Activated CD8-positive, alpha-beta memory T cell treated with anti-CD3 and anti-CD28 coated beads for 24 hours (primary cell): Measurements from ENCODE around the gene NSUN2.

ENCODE experiments used
- DNase-seq: peaks from one replicate; pipeline ENCODE4 v3.0.0-alpha.2; 2020

The NSUN2 gene

GRCh38 chr5:6602441-6602840, 30.4 kb downstream of the NSUN2 start:
- DNase-seq, result no peak

GRCh38 chr5:6601816-6602215, 31.0 kb downstream of the NSUN2 start:
- DNase-seq, result no peak

GRCh38 chr5:6601271-6601670, 31.6 kb downstream of the NSUN2 start:
- DNase-seq, result no peak

GRCh38 chr5:6599739-6600138, 33.1 kb downstream of the NSUN2 start:
- no peak for DNase-seq

- no peak for DNase-seq
Observed at GRCh38 chr5:6598351-6598900, 34.4 kb downstream of the NSUN2 start.

GRCh38 chr5:6597557-6597956, 35.3 kb downstream of the NSUN2 start:
- DNase-seq, result peak; percentile 24

- DNase-seq, result no peak
Observed at GRCh38 chr5:6596388-6596787, 36.5 kb downstream of the NSUN2 start.

GRCh38 chr5:6595405-6595804, 37.4 kb downstream of the NSUN2 start:
- no peak for DNase-seq

GRCh38 chr5:6594066-6594465, 38.8 kb downstream of the NSUN2 start:
- no peak for DNase-seq

GRCh38 chr5:6593148-6594016, 39.5 kb downstream of the NSUN2 start:
- no peak for DNase-seq

GRCh38 chr5:6592601-6593000, 40.2 kb downstream of the NSUN2 start:
- DNase-seq, result no peak

GRCh38 chr5:6591671-6592288, 41.1 kb downstream of the NSUN2 start:
- DNase-seq, result no peak

GRCh38 chr5:6590581-6590980, 42.3 kb downstream of the NSUN2 start:
- DNase-seq, result no peak

GRCh38 chr5:6587171-6587570, 45.7 kb downstream of the NSUN2 start:
- no peak for DNase-seq

- no peak for DNase-seq
Observed at GRCh38 chr5:6586647-6587042, 46.2 kb downstream of the NSUN2 start.

GRCh38 chr5:6585939-6586646, 46.8 kb downstream of the NSUN2 start:
- DNase-seq, result no peak

- DNase-seq, result no peak
Observed at GRCh38 chr5:6585168-6585567, 47.7 kb downstream of the NSUN2 start.

GRCh38 chr5:6584727-6585126, 48.1 kb downstream of the NSUN2 start:
- DNase-seq, result no peak

- DNase-seq, result no peak
Observed at GRCh38 chr5:6584101-6584645, 48.7 kb downstream of the NSUN2 start.

GRCh38 chr5:6583049-6583880, 49.6 kb downstream of the NSUN2 start:
- no peak for DNase-seq

GRCh38 chr5:6582507-6583048, 50.3 kb downstream of the NSUN2 start:
- no peak for DNase-seq
